HG03045 (cell line): Measurements from ENCODE around the gene GLT1D1.

Experiments
- ATAC-seq: cut with Tn5 transposase; IDR thresholded peaks from one replicate; pipeline ENCODE4 v1.9.1; 2021; ENCODE audit warnings: mild to moderate bottlenecking, moderate library complexity; ENCODE audit not compliant: unreplicated experiment

Gene GLT1D1

GRCh38 chr12:128909653-128910052 is 56.4 kb downstream of the GLT1D1 start:
- ATAC-seq, result no peak

- ATAC-seq, result no peak
Observed at GRCh38 chr12:128910629-128911028, 57.4 kb downstream of the GLT1D1 start.

GRCh38 chr12:128911861-128912260 is 58.6 kb downstream of the GLT1D1 start:
- ATAC-seq, result no peak

- ATAC-seq, result peak; percentile 67
Observed at GRCh38 chr12:128914908-128915563, 61.8 kb downstream of the GLT1D1 start.

GRCh38 chr12:128916425-128916824 is 63.1 kb downstream of the GLT1D1 start:
- ATAC-seq, result no peak

- no peak for ATAC-seq
Observed at GRCh38 chr12:128918481-128919260, 65.4 kb downstream of the GLT1D1 start.

- ATAC-seq, result no peak
Observed at GRCh38 chr12:128920468-128920867, 67.2 kb downstream of the GLT1D1 start.

- no peak for ATAC-seq
Observed at GRCh38 chr12:128928361-128928760, 75.1 kb downstream of the GLT1D1 start.

GRCh38 chr12:128929057-128929456 is 75.8 kb downstream of the GLT1D1 start:
- ATAC-seq, result no peak

GRCh38 chr12:128930606-128931005 is 77.3 kb downstream of the GLT1D1 start:
- no peak for ATAC-seq

GRCh38 chr12:128932521-128932920 is 79.2 kb downstream of the GLT1D1 start:
- no peak for ATAC-seq

GRCh38 chr12:128933039-128933438 is 79.8 kb downstream of the GLT1D1 start:
- no peak for ATAC-seq

- ATAC-seq, result no peak
Observed at GRCh38 chr12:128933926-128934325, 80.6 kb downstream of the GLT1D1 start.

GRCh38 chr12:128938886-128939285 is 85.6 kb downstream of the GLT1D1 start:
- no peak for ATAC-seq

- no peak for ATAC-seq
Observed at GRCh38 chr12:128940090-128940888, 87.0 kb downstream of the GLT1D1 start.

- ATAC-seq, result no peak
Observed at GRCh38 chr12:128940974-128941373, 87.7 kb downstream of the GLT1D1 start.

- no peak for ATAC-seq
Observed at GRCh38 chr12:128942960-128943477, 89.7 kb downstream of the GLT1D1 start.

GRCh38 chr12:128944956-128945355 is 91.7 kb downstream of the GLT1D1 start:
- ATAC-seq, result no peak

- no peak for ATAC-seq
Observed at GRCh38 chr12:128947209-128947608, 93.9 kb downstream of the GLT1D1 start.

- ATAC-seq, result no peak
Observed at GRCh38 chr12:128949086-128949485, 95.8 kb downstream of the GLT1D1 start.

GRCh38 chr12:128951448-128951847 is 98.2 kb downstream of the GLT1D1 start:
- no peak for ATAC-seq
